Effector memory CD4-positive, alpha-beta T cell (primary cell): ENCODE data around the gene MACROD2.
"Not testable (repeated sequence)": the region's sequence is repeated elsewhere in the genome, so short reads cannot be mapped to it uniquely, and the experiment has no call there.

Experiments
- DNase-seq, 3 donors: peaks; one replicate each; pipeline ENCODE4 v3.0.0-alpha.2; 2020
- H3K27ac ChIP-seq: 2 replicates; pipeline ENCODE4 v1.7.0; 2013; ENCODE audit warnings: mild to moderate bottlenecking, low read length, moderate library complexity; ENCODE audit not compliant: insufficient read depth, poor library complexity, severe bottlenecking
- H3K27me3 ChIP-seq: replicated peaks from 2 replicates; pipeline ENCODE4 v1.7.0; 2013; ENCODE audit warnings: mild to moderate bottlenecking, low read length; ENCODE audit not compliant: insufficient read depth, control insufficient read depth, poor library complexity, severe bottlenecking
- H3K36me3 ChIP-seq: 2 replicates; pipeline ENCODE4 v1.7.0; 2013; ENCODE audit warnings: mild to moderate bottlenecking, low read length, moderate library complexity; ENCODE audit not compliant: control insufficient read depth, insufficient read depth
- H3K4me1 ChIP-seq: 2 replicates; pipeline ENCODE4 v1.7.0; 2013; ENCODE audit warnings: low read length, mild to moderate bottlenecking; ENCODE audit not compliant: control insufficient read depth, insufficient read depth, poor library complexity, severe bottlenecking
- H3K4me3 ChIP-seq: 2 replicates; pipeline ENCODE4 v1.7.0; 2013; ENCODE audit warnings: low read length, low read depth, mild to moderate bottlenecking; ENCODE audit not compliant: insufficient read depth, poor library complexity, severe bottlenecking
- H3K9me3 ChIP-seq: 2 replicates; pipeline ENCODE4 v1.7.0; 2013; ENCODE audit warnings: mild to moderate bottlenecking, low read length, moderate library complexity; ENCODE audit not compliant: control insufficient read depth

Gene MACROD2

GRCh38 chr20:15965165-15965564 lies 1969.8 kb downstream of the MACROD2 start:
- H3K27me3 ChIP-seq = no peaks in the 10 kb centered on the region
- H3K27ac ChIP-seq = no peak overlapping the region
- no peaks in the 10 kb centered on the region for H3K9me3 ChIP-seq
- no peak for DNase-seq
- no peak overlapping the region for H3K4me3 ChIP-seq
- H3K4me1 ChIP-seq = no peaks in the 10 kb centered on the region
- H3K36me3 ChIP-seq = no peaks in the 10 kb centered on the region

GRCh38 chr20:15967334-15967733 lies 1972.0 kb downstream of the MACROD2 start:
- no peak for DNase-seq
- H3K27me3 ChIP-seq = no peaks in the 10 kb centered on the region
- no peaks in the 10 kb centered on the region for H3K36me3 ChIP-seq
- no peaks in the 10 kb centered on the region for H3K9me3 ChIP-seq
- no peaks in the 10 kb centered on the region for H3K4me1 ChIP-seq
- H3K4me3 ChIP-seq = no peak overlapping the region
- H3K27ac ChIP-seq = no peak overlapping the region

- no peaks in the 10 kb centered on the region for H3K4me1 ChIP-seq
- H3K36me3 ChIP-seq = no peaks in the 10 kb centered on the region
- no peaks in the 10 kb centered on the region for H3K9me3 ChIP-seq
- H3K4me3 ChIP-seq = no peak overlapping the region
- no peaks in the 10 kb centered on the region for H3K27me3 ChIP-seq
- no peak overlapping the region for H3K27ac ChIP-seq
- no peak for DNase-seq
Measured at GRCh38 chr20:15976047-15976736, 1980.9 kb downstream of the MACROD2 start.

- Histone ChIP-seq H3K4me3 (no peak overlapping the region), H3K9me3 (no peaks in the 10 kb centered on the region), H3K36me3 (no peaks in the 10 kb centered on the region), H3K4me1 (no peaks in the 10 kb centered on the region), H3K27ac (no peak overlapping the region), H3K27me3 (no peaks in the 10 kb centered on the region)
- DNase-seq = no peak
Measured at GRCh38 chr20:15977026-15977425, 1981.7 kb downstream of the MACROD2 start.

- Histone ChIP-seq H3K4me3 (no peak overlapping the region), H3K27me3 (no peaks in the 10 kb centered on the region), H3K36me3 (no peaks in the 10 kb centered on the region), H3K9me3 (no peaks in the 10 kb centered on the region), H3K4me1 (no peaks in the 10 kb centered on the region), H3K27ac (no peak overlapping the region)
- no peak for DNase-seq
Measured at GRCh38 chr20:15977758-15978157, 1982.4 kb downstream of the MACROD2 start.

- not testable (repeated sequence) for H3K4me3 ChIP-seq, H3K36me3 ChIP-seq, DNase-seq, H3K4me1 ChIP-seq, H3K27me3 ChIP-seq, H3K27ac ChIP-seq, H3K9me3 ChIP-seq
Measured at GRCh38 chr20:15985494-15986368, 1990.4 kb downstream of the MACROD2 start.

- Histone ChIP-seq H3K9me3 (no peaks in the 10 kb centered on the region), H3K27me3 (no peaks in the 10 kb centered on the region), H3K4me1 (no peaks in the 10 kb centered on the region), H3K4me3 (no peak overlapping the region), H3K27ac (no peak overlapping the region), H3K36me3 (no peaks in the 10 kb centered on the region)
- no peak for DNase-seq
Measured at GRCh38 chr20:15986690-15987089, 1991.4 kb downstream of the MACROD2 start.

- no peaks in the 10 kb centered on the region for H3K9me3 ChIP-seq
- no peak overlapping the region for H3K27ac ChIP-seq
- no peaks in the 10 kb centered on the region for H3K4me1 ChIP-seq
- DNase-seq = no peak
- H3K27me3 ChIP-seq = no peaks in the 10 kb centered on the region
- H3K36me3 ChIP-seq = no peaks in the 10 kb centered on the region
- no peak overlapping the region for H3K4me3 ChIP-seq
Measured at GRCh38 chr20:15991279-15991678, 1996.0 kb downstream of the MACROD2 start.

GRCh38 chr20:15992564-15992963 lies 1997.2 kb downstream of the MACROD2 start:
- H3K27ac ChIP-seq = no peak overlapping the region
- DNase-seq = no peak
- no peaks in the 10 kb centered on the region for H3K36me3 ChIP-seq
- no peaks in the 10 kb centered on the region for H3K9me3 ChIP-seq
- H3K4me1 ChIP-seq = no peaks in the 10 kb centered on the region
- no peaks in the 10 kb centered on the region for H3K27me3 ChIP-seq
- H3K4me3 ChIP-seq = no peak overlapping the region

- DNase-seq = no peak
- no peak overlapping the region for H3K27ac ChIP-seq
- H3K9me3 ChIP-seq = no peaks in the 10 kb centered on the region
- H3K4me3 ChIP-seq = no peak overlapping the region
- no peaks in the 10 kb centered on the region for H3K4me1 ChIP-seq
- no peaks in the 10 kb centered on the region for H3K27me3 ChIP-seq
- no peaks in the 10 kb centered on the region for H3K36me3 ChIP-seq
Measured at GRCh38 chr20:16000112-16000511, 2004.8 kb downstream of the MACROD2 start.
